Islet precursor cell (in vitro differentiated cells): Measurements from ENCODE around the gene IL17REL.
A peak's percentile ranks its signal among the peaks of the same experiment; 100 is the strongest.
"Not testable (repeated sequence)": the region's sequence is repeated elsewhere in the genome, so short reads cannot be mapped to it uniquely, and the experiment has no call there.

Experiments used
- DNase-seq: peaks from one replicate; pipeline ENCODE4 v3.0.0-alpha.2; 2018

Gene IL17REL

DNA sequence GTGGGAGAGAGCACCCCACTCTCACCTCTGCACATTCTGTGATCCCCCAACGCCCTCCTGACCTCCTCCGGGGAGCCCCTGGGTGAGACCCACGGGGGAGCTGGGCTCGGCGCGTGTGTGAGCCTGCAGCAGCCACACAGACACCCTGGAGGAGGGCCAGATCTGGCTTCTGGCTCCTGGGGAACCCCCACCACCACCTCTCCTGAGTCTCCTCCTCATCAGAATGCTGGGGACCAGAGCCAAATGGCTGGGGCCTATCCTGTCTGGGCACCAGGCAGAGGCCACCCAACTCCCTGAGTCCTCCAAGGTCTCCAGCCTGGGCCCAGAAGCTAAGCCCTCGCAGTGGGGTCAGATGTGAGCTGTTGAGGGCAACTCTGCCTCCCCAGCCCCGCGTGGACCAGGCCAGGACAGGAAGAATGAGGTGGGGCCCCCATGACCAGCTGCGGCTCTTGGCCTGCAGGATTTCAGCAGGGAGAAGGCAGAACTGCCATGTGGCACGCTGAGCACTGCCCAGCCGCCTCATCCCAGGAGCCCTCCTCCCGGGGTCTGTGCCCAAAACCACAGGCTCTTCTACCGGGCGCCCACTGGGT, 57.5 kb downstream of the IL17REL start:
- DNase-seq, result no peak

DNA sequence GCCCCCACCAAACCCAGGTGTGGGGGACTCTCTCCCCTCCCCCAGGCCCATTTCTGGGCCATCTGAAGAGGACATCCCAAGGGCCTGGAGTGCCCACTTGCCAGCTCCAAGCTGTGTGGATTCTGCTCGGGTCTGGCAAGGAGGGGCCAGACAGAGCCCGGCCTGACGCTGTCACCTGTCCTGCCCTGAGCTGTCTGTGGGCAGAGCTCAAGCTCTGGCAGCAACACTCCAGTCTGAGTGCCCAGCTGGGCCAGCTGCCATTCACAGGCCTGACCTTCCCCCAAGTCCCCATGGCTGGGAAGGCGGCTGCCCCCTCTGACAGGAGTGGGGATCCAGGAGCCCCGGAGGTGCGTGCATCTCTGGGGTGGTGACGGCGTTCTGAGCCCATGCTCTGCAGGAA, 58.2 kb downstream of the IL17REL start:
- no peak for DNase-seq

DNA sequence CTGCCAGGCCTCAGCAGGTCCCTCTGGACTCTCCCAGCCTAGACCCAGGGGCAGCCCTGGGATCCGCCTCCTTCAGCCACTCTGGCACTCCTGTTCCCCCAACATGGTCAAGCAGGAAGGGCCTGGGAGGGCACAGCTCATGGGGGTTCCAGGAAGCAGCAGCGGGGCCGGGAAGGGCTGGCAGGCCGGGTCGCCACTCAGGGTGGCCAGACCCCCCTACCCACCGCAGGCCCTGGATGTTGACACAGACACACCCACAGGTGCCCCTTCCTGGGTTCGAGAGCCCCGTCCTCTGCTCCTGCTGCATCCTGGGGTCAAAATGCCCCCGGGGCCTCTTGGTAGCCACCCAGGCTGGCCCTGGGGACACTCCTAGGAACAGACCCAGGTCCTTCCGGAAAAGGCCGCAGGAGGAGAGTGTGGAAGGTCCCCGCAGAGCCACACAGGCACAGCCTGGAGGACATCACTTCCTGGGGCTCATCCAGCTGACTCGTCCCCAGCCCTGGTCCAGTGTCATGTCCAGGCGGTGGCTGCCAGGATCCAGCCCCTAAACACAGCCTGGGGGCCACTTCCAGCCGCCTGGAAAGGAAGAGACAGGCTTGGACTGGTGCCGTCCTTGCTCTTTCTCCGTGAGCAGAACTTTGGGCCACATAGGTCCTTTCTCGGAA, 58.8 kb downstream of the IL17REL start:
- no peak for DNase-seq

DNA sequence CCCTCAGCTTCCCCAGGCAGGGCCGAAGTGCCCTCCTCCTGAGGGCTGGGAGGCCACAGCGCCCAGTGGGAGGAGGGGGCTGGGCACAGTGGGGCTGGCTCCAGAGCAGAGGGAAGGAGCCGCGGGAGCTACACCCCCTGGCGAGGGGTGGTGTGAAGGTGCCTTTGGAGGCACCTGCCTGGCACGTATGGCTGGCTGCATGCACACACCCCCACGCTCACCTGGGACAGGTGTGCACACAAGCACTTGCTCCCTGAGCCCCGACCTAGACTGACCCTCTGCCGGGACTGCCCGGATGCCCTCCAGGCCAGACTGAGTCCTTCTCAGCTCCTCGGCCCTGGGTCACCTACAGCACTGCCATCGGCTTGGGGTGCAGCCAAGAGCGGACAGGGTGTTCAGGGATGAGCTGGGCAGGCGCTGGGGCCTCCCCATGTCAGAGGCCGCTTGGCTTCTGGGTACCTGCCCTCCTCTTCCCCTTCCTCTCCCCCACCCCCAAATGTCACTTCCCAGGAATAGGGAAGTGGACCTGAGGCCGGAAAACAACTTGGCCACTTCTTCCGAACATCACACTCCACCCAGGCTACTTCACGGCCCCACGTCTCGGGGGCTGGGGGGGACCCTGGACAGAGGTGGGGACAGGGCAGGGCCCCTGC, 59.4 kb downstream of the IL17REL start:
- no peak for DNase-seq

DNA sequence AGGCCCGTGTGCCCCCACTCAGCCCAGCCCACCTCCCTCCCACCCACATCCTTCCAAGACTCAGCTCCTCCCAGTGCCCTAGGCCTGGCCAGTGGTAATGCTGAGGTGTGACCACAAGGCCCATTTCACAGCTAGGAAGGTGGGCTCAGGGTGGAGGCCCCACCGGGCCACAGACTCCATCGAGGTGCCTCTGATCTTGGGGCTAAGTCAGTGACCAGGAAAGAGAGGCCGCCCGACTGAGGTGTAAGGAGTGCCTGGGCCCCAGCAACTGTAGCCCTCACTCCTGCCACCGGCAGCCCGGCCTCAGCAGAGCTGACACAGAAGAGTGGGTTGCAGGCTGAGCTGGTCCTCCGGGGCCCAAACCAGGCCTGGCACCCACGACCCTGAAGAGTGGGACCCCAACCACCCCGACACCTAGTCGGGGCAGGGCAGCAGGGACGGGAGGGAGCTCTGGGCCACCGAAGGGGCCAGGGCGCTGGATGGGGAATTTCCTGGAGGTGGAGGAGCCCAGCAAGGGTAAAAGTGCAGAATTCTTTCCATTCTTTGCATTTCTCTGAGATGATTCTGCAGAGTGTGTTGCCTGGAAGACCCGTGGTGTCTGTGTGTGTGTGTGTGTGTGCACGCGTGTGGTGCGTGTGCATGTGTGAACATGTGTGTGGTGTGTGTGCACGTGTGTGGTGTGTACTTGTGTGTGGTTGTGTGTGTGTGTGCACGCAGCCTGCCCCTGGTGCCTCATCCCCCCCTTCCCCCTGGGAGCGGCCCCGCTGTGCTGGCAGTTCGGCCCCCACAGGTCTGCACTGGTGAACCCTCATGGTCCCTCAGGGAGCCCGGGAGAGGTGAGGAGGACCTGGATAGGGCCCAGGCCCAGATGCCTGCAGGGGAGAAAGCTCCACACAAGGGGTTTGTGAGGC, 60.3 kb downstream of the IL17REL start:
- DNase-seq, result peak; percentile 87

DNA sequence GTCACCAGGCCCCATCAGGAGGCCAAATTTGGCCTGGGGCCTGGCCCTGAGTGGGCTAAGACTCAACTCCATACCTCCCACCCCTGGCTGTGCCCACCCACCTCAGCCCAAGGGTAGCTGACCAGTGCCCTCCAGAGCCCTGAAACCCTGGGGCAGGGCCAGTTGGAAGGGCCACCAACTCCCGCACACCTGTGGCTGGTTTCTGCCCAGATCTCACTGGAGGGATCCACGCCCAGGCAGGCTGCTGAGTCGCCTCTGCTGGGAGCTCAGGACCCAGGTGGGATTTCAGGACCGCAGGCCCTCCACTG, 60.9 kb downstream of the IL17REL start:
- no peak for DNase-seq

- peak; percentile 85 for DNase-seq
These were observed 61.4 kb downstream of the IL17REL start for GRCh38 chr22:49951000-49951677.

DNA sequence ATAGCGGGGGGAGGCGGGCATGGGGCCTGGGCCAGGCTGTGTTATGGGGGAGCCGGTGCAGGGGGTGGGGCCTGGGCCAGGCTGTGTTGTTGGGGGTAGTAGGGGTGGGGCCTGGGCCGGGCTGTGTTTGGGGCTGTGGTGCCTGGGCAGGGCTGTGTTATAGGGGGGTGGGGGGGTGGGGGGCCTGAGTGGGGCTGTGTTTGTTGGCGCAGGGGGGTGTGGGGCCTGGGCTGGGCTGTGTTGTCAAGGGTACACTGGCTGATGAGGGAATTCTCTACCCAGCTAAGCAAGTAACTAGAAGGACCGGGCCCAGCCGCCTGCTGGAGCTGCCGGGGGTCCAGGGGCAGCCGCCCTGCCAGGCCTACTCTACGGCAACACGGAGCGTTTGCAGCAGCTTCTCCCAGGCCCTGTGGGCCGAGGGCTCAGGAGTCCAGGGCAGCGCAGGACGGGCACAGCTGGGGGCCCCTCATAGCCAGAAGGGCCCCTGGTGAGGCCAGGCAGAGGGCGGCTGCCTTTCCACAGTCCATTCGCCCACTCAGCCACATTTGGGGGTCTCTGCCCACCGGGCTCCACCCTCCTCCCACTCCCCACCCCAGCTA, 62.1 kb downstream of the IL17REL start:
- no peak for DNase-seq

DNA sequence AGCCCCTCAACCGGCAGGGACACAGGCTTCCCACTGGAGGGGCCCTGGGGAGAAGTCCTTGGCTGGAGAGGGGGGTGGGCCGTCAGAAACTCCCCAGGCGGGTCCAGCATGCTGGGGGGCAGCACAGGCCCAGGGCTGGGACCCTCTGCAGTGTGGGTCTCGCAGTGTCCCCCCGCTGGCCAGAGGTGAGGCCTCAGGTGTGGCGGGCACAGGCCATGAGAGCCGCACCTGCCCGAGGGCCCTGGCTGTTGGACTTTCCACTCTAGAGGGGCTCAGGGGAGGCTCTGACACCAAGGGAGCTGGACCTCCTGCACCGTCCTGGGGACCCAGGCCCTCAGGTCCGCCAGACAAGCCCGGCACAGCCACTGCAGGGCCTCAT, 62.7 kb downstream of the IL17REL start:
- no peak for DNase-seq

- no peak for DNase-seq
These were observed 63.3 kb downstream of the IL17REL start for GRCh38 chr22:49948958-49949913.

- DNase-seq, result no peak
These were observed 64.2 kb downstream of the IL17REL start for GRCh38 chr22:49948116-49948957.

GRCh38 chr22:49947296-49947622, 65.3 kb downstream of the IL17REL start:
- DNase-seq, result no peak

- DNase-seq, result no peak
These were observed 65.8 kb downstream of the IL17REL start for GRCh38 chr22:49946612-49947295.

DNA sequence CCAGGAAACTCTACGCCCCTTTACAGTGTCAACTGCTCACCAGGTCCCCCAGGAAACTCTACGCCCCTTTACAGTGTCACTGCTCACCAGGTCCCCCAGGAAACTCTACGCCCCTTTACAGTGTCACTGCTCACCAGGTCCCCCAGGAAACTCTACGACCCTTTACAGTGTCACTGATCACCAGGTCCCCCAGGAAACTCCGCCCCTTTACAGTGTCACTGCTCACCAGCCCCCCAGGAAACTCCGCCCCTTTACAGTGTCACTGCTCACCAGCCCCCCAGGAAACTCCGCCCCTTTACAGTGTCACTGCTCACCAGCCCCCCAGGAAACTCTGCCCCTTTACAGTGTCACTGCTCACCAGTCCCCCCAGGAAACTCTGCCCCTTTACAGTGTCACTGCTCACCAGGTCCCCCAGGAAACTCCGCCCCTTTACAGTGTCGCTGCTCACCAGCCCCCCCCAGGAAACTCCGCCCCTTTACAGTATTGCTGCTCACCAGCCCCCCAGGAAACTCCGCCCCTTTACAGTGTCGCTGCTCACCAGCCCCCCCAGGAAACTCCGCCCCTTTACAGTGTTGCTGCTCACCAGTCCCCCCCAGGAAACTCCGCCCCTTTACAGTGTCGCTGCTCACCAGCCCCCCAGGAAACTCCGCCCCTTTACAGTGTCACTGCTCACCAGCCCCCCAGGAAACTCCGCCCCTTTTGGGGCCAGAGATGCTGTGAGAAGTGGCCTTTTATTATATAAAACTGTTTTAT, 67.3 kb downstream of the IL17REL start:
- DNase-seq, result not testable (repeated sequence)
